HEK293 (cell line): ENCODE data around the gene ZIC4.

ENCODE experiments used
- CTCF ChIA-PET: fragments of 350-600 bp; formaldehyde crosslinking; extraction: SDS; loops from one replicate; lab custom pipeline; 2021; ENCODE audit warnings: antibody characterized with exemption; lab: Yijun Ruan, JAX
- POLR2A ChIA-PET: fragments of 300-600 bp; formaldehyde crosslinking; extraction: SDS; loops from one replicate; lab custom pipeline; 2020; ENCODE audit warnings: antibody characterized with exemption, inconsistent platforms; lab: Yijun Ruan, JAX
- H3K27ac ChIP-seq: fragments of 200-500 bp; sonication (Bioruptor generic); 2 replicates; pipeline ENCODE4 v1.5.1; 2014; ENCODE audit warnings: low read depth, low read length, control low read depth, inconsistent platforms; ENCODE audit errors: extremely low read depth
- H3K36me3 ChIP-seq, 2 experiments: fragments of 200-500 bp in 1 of 2; sonication (Bioruptor generic) in 1 of 2; 1 replicate in 1 of 2; 2 replicates in 1 of 2; pipeline ENCODE4 v1.5.1; 2014 to 2017; ENCODE audit warnings: inconsistent platforms in 2 of 2, low read length in 2 of 2; ENCODE audit not compliant: control insufficient read depth in 2 of 2, insufficient read depth in 1 of 2
- H3K4me1 ChIP-seq: fragments of 200-500 bp; sonication (Bioruptor generic); 2 replicates; pipeline ENCODE4 v1.5.1; 2014; ENCODE audit warnings: mild to moderate bottlenecking, low read length, inconsistent platforms; ENCODE audit not compliant: control insufficient read depth, insufficient read depth
- H3K4me3 ChIP-seq: 2 replicates; pipeline ENCODE4 v1.5.1; 2011; ENCODE audit warnings: low read depth, mild to moderate bottlenecking, control low read depth, low read length, moderate library complexity
- H3K9me3 ChIP-seq: fragments of 200-500 bp; sonication (Bioruptor generic); 2 replicates; pipeline ENCODE4 v1.5.1; 2014; ENCODE audit warnings: low read depth, low read length, inconsistent platforms; ENCODE audit not compliant: control insufficient read depth, insufficient read depth
- FEZF1 ChIP-seq: fragments of 450-650 bp; formaldehyde crosslinking; IDR thresholded peaks from 2 replicates; pipeline ENCODE4 v1.5.1; 2016; ENCODE audit warnings: missing biosample characterization, missing genetic modification characterization
- GLI2 ChIP-seq: fragments of 450-650 bp; formaldehyde crosslinking; IDR thresholded peaks from 2 replicates; pipeline ENCODE4; 2017; ENCODE audit warnings: missing biosample characterization, missing genetic modification characterization, low read depth, borderline replicate concordance
- KLF17 ChIP-seq: fragments of 450-650 bp; formaldehyde crosslinking; IDR thresholded peaks from 2 replicates; pipeline ENCODE4 v1.5.1; 2016; ENCODE audit warnings: missing biosample characterization, missing genetic modification characterization
- MYNN ChIP-seq: fragments of 450-650 bp; formaldehyde crosslinking; IDR thresholded peaks from 2 replicates; pipeline ENCODE4 v1.5.1; 2016; ENCODE audit warnings: missing biosample characterization, missing genetic modification characterization, borderline replicate concordance
- SCRT1 ChIP-seq: fragments of 450-650 bp; formaldehyde crosslinking; IDR thresholded peaks from 2 replicates; pipeline ENCODE4 v1.5.1; 2016; ENCODE audit warnings: missing biosample characterization, missing genetic modification characterization, borderline replicate concordance
- SP3 ChIP-seq: fragments of 450-650 bp; formaldehyde crosslinking; IDR thresholded peaks from 2 replicates; pipeline ENCODE4 v1.5.1; 2016; ENCODE audit warnings: missing biosample characterization, missing genetic modification characterization
- ZBTB10 ChIP-seq: fragments of 450-650 bp; formaldehyde crosslinking; IDR thresholded peaks from 2 replicates; pipeline ENCODE4 v1.5.1; 2016; ENCODE audit warnings: missing biosample characterization, missing genetic modification characterization
- ZBTB48 ChIP-seq: fragments of 450-650 bp; formaldehyde crosslinking; IDR thresholded peaks from 2 replicates; pipeline ENCODE4 v1.5.1; 2016; ENCODE audit warnings: missing biosample characterization, missing genetic modification characterization
- ZBTB7A ChIP-seq: fragments of 450-650 bp; formaldehyde crosslinking; IDR thresholded peaks from 2 replicates; pipeline ENCODE4 v1.5.1; 2016; ENCODE audit warnings: low read depth, missing biosample characterization, missing genetic modification characterization
- ZFP37 ChIP-seq: fragments of 450-650 bp; formaldehyde crosslinking; IDR thresholded peaks from 2 replicates; pipeline ENCODE4 v1.5.1; 2016; ENCODE audit warnings: missing biosample characterization, missing genetic modification characterization
- ZFP41 ChIP-seq: fragments of 450-650 bp; formaldehyde crosslinking; IDR thresholded peaks from 2 replicates; pipeline ENCODE4 v1.5.1; 2016; ENCODE audit warnings: missing biosample characterization, missing genetic modification characterization, borderline replicate concordance
- ZFP69B ChIP-seq: fragments of 450-650 bp; formaldehyde crosslinking; IDR thresholded peaks from 2 replicates; pipeline ENCODE4 v1.5.1; 2016; ENCODE audit warnings: missing biosample characterization, missing genetic modification characterization
- ZIC2 ChIP-seq: fragments of 450-650 bp; formaldehyde crosslinking; IDR thresholded peaks from 2 replicates; pipeline ENCODE4 v1.5.1; 2016; ENCODE audit warnings: missing biosample characterization, missing genetic modification characterization
- ZNF112 ChIP-seq: fragments of 450-650 bp; formaldehyde crosslinking; IDR thresholded peaks from 2 replicates; pipeline ENCODE4 v1.5.0; 2017; ENCODE audit warnings: missing biosample characterization, missing genetic modification characterization
- ZNF155 ChIP-seq: fragments of 450-650 bp; formaldehyde crosslinking; IDR thresholded peaks from 2 replicates; pipeline ENCODE4 v1.5.1; 2016; ENCODE audit warnings: missing biosample characterization, missing genetic modification characterization
- ZNF214 ChIP-seq: fragments of 450-650 bp; formaldehyde crosslinking; IDR thresholded peaks from 2 replicates; pipeline ENCODE4 v1.5.1; 2017; ENCODE audit warnings: missing biosample characterization, mild to moderate bottlenecking, missing genetic modification characterization, borderline replicate concordance
- ZNF223 ChIP-seq: fragments of 450-650 bp; formaldehyde crosslinking; IDR thresholded peaks from 2 replicates; pipeline ENCODE4 v1.5.1; 2016; ENCODE audit warnings: missing biosample characterization, missing genetic modification characterization
- ZNF248 ChIP-seq: fragments of 450-650 bp; formaldehyde crosslinking; IDR thresholded peaks from 2 replicates; pipeline ENCODE4 v1.5.1; 2017; ENCODE audit warnings: missing biosample characterization, missing genetic modification characterization
- ZNF394 ChIP-seq: fragments of 450-650 bp; formaldehyde crosslinking; IDR thresholded peaks from 2 replicates; pipeline ENCODE4 v1.5.1; 2016; ENCODE audit warnings: missing biosample characterization, missing genetic modification characterization, mild to moderate bottlenecking, moderate library complexity, borderline replicate concordance
- ZNF548 ChIP-seq: fragments of 450-650 bp; formaldehyde crosslinking; IDR thresholded peaks from 2 replicates; pipeline ENCODE4 v1.5.1; 2016; ENCODE audit warnings: missing biosample characterization, missing genetic modification characterization
- ZNF621 ChIP-seq: fragments of 450-650 bp; formaldehyde crosslinking; IDR thresholded peaks from 2 replicates; pipeline ENCODE4 v1.5.1; 2017; ENCODE audit warnings: missing biosample characterization, missing genetic modification characterization
- ZNF792 ChIP-seq: fragments of 450-650 bp; formaldehyde crosslinking; IDR thresholded peaks from 2 replicates; pipeline ENCODE4 v1.5.1; 2016; ENCODE audit warnings: missing biosample characterization, missing genetic modification characterization
- ZSCAN16 ChIP-seq: fragments of 450-650 bp; formaldehyde crosslinking; IDR thresholded peaks from 2 replicates; pipeline ENCODE4 v1.5.1; 2016; ENCODE audit warnings: missing biosample characterization, missing genetic modification characterization
- TF ChIP-seq, protein P1 (sequence below): fragments of 450-650 bp; formaldehyde crosslinking; IDR thresholded peaks from 2 replicates; pipeline ENCODE4; 2016; ENCODE audit warnings: missing biosample characterization, missing genetic modification characterization
- TF ChIP-seq, protein P2 (sequence below): fragments of 450-650 bp; formaldehyde crosslinking; IDR thresholded peaks from 2 replicates; pipeline ENCODE4 v1.5.1; 2016; ENCODE audit warnings: missing biosample characterization, missing genetic modification characterization, low read depth
- TF ChIP-seq, protein P3 (sequence below): fragments of 450-650 bp; formaldehyde crosslinking; IDR thresholded peaks from 2 replicates; pipeline ENCODE4 v1.5.1; 2016; ENCODE audit warnings: missing biosample characterization, missing genetic modification characterization

ZIC4 gene

DNA sequence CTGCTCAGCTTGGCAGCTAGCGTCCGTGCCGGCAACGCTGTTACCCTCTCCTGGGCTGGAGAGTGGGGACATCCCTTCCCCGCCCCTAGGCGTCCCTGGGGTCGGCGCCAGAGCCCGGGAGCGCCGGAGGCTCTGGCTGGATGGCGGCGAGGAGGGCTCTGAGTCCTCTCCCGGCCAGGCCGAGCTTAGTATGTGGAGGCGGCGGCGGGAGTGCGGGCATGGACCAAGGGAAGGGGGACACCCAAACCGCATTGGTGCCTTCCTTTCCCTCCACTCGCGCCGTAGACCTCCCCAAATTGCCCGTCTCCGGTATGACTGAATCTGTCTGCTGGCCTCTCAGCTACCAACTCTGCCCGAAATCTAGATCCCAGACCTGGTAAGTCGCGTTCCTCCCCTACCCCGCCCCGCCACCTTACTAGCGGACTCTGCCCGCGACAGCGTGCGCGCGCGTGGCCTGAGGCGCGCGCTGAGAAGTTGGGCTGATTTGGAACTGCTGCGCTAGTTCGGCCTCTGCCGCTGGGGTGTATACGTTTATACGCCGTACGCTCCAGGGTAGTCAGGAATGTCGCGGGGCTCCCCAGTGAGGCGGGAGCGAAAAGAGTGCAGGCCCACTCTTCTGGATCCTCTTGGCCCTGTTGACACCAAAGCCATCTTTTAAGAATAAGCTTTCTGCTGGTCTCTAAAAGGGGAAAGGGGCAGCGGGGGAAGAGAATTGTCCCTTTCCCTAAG lies 15.0 kb upstream of the ZIC4 start:
- Histone ChIP-seq H3K27ac (no peak overlapping the region), H3K9me3 (no peaks in the 10 kb centered on the region), H3K4me1 (no peaks in the 10 kb centered on the region), H3K36me3 (no peaks in the 10 kb centered on the region), H3K4me3 (no peak overlapping the region)
- TF ChIP-seq GLI2 (no peak), ZFP37 (tag by site-specific recombination) (no peak), FEZF1 (no peak), ZNF112 (tag by site-specific recombination) (no peak), ZNF223 (tag by site-specific recombination) (no peak), MYNN (no peak), SP3 (tag by site-specific recombination) (no peak), ZNF792 (tag by site-specific recombination) (no peak), ZFP69B (tag by site-specific recombination) (no peak), ZBTB48 (no peak), ZBTB7A (no peak), ZNF548 (tag by site-specific recombination) (no peak), ZIC2 (tag by site-specific recombination) (no peak)
- TF ChIP-seq, protein P1, sequence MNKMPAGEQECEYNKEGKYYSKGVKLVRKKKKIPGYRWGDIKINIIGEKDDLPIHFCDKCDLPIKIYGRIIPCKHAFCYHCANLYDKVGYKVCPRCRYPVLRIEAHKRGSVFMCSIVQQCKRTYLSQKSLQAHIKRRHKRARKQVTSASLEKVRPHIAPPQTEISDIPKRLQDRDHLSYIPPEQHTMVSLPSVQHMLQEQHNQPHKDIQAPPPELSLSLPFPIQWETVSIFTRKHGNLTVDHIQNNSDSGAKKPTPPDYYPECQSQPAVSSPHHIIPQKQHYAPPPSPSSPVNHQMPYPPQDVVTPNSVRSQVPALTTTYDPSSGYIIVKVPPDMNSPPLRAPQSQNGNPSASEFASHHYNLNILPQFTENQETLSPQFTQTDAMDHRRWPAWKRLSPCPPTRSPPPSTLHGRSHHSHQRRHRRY = no peak
- TF ChIP-seq, protein P2, sequence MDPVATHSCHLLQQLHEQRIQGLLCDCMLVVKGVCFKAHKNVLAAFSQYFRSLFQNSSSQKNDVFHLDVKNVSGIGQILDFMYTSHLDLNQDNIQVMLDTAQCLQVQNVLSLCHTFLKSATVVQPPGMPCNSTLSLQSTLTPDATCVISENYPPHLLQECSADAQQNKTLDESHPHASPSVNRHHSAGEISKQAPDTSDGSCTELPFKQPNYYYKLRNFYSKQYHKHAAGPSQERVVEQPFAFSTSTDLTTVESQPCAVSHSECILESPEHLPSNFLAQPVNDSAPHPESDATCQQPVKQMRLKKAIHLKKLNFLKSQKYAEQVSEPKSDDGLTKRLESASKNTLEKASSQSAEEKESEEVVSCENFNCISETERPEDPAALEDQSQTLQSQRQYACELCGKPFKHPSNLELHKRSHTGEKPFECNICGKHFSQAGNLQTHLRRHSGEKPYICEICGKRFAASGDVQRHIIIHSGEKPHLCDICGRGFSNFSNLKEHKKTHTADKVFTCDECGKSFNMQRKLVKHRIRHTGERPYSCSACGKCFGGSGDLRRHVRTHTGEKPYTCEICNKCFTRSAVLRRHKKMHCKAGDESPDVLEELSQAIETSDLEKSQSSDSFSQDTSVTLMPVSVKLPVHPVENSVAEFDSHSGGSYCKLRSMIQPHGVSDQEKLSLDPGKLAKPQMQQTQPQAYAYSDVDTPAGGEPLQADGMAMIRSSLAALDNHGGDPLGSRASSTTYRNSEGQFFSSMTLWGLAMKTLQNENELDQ (tag by site-specific recombination) = no peak
- POLR2A ChIA-PET = no interaction called here
- CTCF ChIA-PET = no interaction called here

GRCh38 chr3:147420353-147421183 lies 14.2 kb upstream of the ZIC4 start:
- CTCF ChIA-PET = no interaction called here
- no peak for TF ChIP-seq ZSCAN16
- TF ChIP-seq, protein P3, sequence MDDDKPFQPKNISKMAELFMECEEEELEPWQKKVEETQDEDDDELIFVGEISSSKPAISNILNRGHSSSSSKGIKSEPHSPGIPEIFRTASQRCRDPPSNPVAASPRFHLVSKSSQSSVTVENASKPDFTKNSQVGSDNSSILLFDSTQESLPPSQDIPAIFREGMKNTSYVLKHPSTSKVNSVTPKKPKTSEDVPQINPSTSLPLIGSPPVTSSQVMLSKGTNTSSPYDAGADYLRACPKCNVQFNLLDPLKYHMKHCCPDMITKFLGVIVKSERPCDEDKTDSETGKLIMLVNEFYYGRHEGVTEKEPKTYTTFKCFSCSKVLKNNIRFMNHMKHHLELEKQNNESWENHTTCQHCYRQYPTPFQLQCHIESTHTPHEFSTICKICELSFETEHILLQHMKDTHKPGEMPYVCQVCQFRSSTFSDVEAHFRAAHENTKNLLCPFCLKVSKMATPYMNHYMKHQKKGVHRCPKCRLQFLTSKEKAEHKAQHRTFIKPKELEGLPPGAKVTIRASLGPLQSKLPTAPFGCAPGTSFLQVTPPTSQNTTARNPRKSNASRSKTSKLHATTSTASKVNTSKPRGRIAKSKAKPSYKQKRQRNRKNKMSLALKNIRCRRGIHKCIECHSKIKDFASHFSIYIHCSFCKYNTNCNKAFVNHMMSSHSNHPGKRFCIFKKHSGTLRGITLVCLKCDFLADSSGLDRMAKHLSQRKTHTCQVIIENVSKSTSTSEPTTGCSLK (tag by site-specific recombination) = no peak
- TF ChIP-seq SCRT1 (tag by site-specific recombination) = no peak
- no peak for TF ChIP-seq ZNF394
- no peak for TF ChIP-seq KLF17
- no peak for TF ChIP-seq ZNF214 (tag by site-specific recombination)
- no peak for TF ChIP-seq ZNF248 (tag by site-specific recombination)
- TF ChIP-seq ZBTB10 (tag by site-specific recombination) = no peak
- TF ChIP-seq ZFP41 (tag by site-specific recombination) = no peak
- TF ChIP-seq ZNF621 = no peak
- no peak for TF ChIP-seq GLI2
- TF ChIP-seq ZNF155 (tag by site-specific recombination) = no peak

More at GRCh38 chr3:147420353-147421183, 14.2 kb upstream of the ZIC4 start:
- H3K4me3 ChIP-seq = no peak overlapping the region
- POLR2A ChIA-PET = no interaction called here
- H3K36me3 ChIP-seq = no peaks in the 10 kb centered on the region
- H3K9me3 ChIP-seq = no peaks in the 10 kb centered on the region
- H3K4me1 ChIP-seq = no peaks in the 10 kb centered on the region
- no peak overlapping the region for H3K27ac ChIP-seq
